HG03378 (cell line): ENCODE data around the gene MRPL14.

Experiments used
- ATAC-seq: cut with Tn5 transposase; IDR thresholded peaks from one replicate; pipeline ENCODE4 v1.9.1; 2021; ENCODE audit warnings: mild to moderate bottlenecking, moderate library complexity; ENCODE audit not compliant: unreplicated experiment

Gene MRPL14

DNA sequence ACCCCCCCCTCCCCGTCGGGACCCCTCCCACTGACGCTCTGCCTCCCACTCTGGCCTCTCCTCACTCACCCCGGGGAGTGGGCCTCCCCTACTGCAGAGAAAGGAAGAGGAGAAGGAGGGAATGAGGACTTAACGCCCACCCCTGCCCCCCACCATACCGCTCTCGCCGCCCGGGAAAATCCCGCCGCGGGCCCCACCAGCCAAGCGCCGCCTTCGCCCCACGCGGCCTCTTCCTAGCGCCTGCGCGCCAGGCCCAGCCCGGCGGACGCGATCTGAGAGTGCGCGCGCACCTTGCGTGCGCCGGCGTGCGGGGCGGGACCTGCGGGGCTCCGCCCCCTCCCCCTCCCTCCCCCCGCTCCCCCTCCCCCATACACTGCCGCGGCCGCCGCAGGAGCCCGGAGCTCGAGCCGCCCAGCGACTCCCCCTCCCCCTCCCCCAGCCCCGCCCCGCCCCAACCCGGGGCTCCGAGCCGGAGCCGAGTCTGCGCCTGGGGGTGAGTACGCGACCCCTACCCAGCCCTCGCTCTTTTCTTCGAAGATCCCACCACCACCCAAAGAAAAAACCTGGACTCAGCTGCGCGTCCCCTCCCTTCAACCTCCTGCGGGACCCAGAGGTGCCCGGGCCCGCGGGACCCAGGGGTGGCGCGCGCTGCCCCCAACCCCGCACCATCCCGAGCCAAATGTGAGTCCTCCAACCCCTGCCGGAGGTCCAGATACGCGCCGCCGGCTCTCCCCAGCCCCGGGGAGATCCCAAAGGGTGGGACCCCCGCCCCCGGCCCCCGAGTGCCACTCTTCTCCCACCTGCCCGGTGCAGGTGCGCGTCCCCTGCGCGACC, at the start of gene MRPL14, which contains the start of gene TMEM63B:
Gene MRPL14 (minus strand): TSS at position 267 of the 834 bp plus-strand sequence. CDS start 10,841 bp downstream, outside the sequence.
Gene TMEM63B (plus strand): TSS at position 369 of the 834 bp plus-strand sequence. CDS start 7,031 bp downstream, outside the sequence.
- ATAC-seq: no peak

DNA sequence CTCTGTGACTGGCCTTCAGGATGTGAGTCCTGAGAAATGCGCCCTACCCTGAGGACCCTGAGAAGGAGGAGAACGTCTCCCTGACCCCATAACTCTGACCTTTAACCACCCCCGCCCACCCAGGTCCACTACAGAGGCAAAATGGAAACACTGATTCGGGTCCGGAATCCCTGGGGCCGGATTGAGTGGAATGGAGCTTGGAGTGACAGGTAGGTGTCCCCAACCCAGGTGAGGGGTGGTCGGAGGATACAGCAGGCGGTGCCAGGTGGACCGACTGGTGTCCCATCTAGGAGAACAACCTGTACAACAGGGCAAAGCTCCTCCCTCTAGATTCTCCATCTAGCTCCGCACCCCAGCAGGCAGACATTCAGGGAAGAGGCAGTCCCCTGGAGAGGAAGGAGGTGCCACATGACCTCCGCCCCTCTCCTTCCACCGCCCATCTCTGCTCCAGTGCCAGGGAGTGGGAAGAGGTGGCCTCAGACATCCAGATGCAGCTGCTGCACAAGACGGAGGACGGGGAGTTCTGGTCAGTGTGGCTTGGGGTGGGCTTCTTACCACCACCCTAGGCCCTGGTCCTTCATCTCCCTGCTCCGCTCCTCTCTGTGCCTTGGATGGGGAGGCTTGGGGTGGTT, 49.0 kb upstream of the MRPL14 start:
- no peak for ATAC-seq

DNA sequence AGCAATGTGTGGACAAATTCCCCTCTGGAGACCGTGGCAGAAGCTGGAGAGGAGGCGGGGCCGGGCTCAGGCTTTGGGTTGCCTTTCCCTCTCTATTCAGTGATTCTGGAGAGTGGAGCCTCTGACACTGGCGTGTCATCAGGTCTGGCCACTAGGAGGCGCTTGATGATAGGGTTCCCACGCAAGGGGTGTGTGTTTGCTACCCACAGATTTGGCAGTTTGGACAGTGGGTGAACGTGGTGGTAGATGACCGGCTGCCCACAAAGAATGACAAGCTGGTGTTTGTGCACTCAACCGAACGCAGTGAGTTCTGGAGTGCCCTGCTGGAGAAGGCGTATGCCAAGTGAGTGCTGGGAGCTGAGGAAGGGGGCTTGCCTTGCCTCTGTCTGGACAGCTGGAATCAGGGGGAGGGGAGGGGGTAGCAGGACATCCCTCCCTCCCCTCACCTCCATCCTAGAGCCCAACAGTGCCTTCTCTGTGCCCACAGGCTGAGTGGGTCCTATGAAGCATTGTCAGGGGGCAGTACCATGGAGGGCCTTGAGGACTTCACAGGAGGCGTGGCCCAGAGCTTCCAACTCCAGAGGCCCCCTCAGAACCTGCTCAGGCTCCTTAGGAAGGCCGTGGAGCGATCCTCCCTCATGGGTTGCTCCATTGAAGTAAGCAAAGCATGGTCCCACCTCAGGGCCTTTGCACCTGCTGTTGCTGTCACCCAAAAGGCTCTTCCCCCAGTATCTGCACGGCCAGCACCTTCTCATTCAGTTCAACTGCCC, 45.7 kb upstream of the MRPL14 start:
- peak; percentile 56 for ATAC-seq

DNA sequence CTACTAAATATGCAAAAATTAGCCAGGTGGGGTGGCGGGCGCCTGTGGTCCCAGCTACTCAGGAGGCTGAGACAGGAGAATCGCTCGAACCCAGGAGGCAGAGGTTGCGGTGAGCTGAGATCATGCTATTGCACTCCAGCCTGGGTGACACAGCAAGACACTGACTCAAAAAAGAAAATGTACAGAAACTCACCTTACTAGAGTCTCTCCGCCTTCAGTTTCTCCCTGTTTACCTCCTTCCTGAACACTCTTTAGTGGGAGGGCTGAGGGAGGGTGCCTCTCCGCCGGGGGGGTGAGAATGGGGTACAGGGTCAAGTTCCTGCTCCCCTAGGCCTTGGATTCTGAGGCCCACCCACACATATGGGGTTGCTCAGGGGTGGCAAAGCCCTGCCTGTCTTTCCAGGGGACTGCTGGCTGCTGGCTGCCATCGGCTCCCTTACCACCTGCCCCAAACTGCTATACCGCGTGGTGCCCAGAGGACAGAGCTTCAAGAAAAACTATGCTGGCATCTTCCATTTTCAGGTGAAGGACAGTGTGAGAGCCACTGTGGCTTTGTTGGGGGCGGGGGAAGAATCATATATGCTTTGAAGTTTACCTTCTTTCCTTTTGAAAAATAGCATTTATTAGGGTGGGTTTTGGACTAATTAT, 44.8 kb upstream of the MRPL14 start:
- ATAC-seq: no peak

DNA sequence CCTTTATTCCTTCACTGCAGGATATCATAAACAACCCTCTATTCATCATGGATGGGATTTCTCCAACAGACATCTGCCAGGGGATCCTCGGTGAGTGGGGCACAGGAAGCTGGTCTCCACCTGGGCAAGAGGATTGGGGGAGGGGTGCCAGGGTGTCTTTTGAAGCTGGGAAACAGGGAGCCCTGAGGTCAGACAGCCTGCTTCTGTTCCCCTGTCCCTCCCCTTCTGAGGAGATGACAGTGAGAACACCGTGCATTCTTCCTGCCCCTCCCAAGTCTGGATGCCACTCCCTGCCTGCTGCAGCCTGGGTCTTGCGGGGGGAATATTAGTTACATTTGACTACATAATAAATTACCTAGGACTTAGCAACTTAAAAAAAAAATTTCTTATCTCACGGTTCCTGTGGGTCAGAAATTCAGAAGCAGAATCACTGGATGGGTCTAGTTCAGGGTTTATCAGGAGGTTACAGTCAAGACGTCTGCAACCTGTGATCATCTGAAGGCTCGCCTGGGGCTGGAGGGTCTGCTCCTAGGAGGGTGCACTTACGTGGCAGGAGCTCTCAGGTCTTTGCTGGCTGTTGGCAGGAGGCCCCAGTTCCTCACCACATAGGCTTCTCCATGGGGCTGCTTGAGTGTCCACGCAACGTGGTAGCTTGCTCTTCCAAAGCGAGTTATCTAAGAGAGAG, 42.8 kb upstream of the MRPL14 start:
- ATAC-seq: no peak

DNA sequence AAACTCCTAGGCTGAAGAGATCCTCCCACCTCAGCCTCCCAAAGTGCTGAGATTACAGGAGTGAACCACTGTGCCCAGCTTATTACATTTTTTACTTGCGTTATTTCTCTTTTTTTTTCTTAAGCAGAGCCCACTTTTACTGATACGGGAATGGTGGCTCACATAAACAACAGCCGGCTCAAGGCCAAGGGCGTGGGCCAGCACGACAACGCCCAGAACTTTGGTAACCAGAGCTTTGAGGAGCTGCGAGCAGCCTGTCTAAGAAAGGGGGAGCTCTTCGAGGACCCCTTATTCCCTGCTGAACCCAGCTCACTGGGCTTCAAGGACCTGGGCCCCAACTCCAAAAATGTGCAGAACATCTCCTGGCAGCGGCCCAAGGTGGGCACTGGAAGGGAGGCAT, 41.9 kb upstream of the MRPL14 start:
- ATAC-seq: no peak

DNA sequence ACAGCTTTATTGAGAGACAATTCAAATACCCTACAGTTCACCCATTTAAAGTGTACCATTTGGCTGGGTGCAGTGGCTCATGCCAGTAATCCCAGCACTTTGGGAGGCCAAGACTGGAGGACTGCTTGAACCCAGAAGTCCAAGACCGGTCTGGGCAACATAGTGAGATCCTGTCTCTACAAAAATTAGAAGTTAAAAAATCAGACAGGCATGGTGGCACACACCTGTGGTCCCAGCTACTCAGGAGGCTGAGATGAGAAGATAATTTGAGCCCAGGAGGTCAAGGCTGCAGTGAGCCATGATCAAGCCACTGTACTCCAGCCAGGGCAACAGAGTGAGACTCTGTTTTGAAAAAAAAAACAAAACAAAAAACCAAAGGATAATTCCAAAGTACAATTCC, 40.3 kb upstream of the MRPL14 start:
- ATAC-seq: no peak

DNA sequence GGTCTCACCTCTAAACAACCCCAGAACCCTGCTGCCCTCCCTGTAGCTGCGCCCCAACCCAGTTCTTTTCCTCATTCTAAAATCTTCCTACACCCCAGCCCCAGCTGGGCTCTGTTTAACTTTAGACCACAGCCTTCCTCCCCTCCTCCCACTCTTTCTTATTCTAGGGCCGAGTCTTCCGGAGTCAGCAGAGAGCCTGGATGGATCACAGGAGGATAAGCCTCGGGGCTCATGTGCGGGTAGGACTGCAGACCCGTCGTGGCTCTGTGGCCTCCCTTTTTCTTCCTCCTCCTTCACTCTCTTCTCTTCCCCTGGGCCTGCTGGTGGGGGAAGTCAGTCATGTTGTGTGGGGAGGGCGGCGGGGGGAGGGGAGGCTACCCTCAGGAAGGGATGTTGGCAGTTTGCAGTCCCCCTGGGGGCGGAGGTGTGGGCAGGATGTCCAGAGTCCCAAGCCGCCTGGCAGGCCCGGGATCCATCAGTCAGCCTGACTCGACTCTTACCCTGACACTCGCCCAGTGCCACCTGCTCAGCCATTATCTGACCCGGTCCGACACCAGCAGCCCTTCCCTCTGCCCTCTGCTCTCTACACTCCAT, 39.4 kb upstream of the MRPL14 start:
- ATAC-seq: no peak

DNA sequence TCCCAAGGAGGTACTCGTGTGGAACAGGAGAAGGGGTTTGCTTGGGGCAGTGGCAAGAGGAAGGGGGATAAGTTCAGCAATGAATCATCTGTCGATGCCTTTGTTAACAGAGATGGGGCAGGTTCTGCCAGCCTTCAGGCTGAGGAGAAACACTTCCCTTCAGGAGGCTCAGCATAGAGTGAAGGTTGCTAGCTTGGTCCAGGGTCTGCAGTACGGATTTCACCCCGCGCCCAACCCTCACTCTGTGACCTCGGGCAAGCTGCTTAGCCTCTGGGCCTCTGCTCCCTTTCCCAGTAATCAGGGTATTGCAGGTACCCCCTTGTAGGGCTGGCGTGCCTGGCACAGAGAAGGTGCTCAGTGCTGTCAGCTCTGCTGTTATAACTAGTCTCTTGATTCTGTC, 38.9 kb upstream of the MRPL14 start:
- no peak for ATAC-seq

DNA sequence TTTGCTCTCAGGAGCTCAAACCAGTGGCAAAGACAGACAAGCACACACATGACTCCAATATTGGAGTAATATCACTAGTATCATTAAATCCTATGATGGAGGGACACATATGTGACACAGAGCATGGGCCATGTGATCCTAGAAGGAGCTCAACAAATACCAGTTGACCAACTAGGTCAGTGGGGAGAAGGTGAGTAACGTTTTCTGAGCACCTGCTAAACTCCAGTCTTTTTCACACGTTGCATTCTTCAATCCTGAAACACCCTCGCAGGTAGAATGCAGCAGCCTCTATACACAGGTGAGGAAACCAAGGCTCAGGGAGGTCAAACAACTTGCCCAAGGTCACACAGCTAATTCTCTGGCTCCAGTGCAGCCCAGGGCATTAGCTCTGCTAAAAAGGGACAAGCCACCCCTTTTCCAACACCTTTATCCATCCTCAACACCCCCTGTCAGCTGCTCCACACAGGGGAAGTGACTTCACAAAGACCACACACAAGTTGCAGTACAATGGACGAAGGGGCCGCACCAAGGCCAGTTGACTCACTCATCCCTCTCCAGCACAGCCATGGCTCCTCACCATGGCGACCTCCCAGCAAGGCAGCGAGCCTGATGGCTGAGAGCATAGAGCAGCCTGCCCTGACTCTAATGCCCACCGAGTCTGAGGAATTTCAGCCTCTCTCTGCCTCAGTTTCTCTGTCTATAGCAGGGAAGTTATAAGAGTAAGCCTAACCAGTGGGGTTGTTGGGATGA, 35.8 kb upstream of the MRPL14 start:
- ATAC-seq: no peak

DNA sequence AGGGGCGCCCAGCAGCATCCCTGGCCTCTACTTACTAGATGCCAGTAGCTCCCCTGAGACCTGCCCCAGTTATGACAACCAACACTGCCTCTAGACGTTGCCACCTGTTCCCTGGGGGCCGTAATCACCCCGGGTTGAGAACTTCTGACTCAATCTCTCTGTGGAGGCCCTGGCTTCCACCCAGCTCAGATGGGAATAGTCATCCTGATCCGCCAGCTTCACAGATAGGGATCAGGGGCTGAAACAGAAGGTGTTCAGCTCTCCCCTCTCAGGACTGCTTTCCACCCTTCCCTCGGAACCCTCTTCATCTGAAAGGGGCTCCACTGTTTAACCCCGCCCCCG, 34.7 kb upstream of the MRPL14 start:
- no peak for ATAC-seq

DNA sequence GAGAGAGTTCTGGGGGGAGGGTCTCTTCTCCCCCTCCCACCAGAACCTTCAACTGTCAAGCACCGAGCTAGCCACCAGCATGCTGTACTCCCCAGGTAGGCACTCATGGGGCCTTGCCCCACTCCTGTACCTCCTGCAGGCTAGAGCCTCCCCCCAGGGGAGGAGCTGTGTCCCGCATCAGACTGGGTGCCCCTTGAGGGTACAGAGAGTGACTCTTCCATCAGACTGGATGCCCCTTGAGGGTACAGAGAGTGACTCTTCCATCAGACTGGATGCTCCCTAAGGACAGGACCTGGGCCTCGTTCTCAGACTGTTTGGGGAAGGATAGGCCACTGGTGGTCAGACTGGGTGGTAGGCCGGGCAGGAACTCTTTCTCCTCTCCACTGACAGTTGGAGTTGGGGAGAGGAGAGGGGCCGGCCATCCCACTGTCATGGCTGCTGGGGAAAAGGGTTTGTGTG, 31.5 kb upstream of the MRPL14 start, which contains the start of gene CAPN11:
Gene CAPN11 (plus strand): TSS at position 51 of the 459 bp plus-strand sequence. CDS start 29 bp downstream, at position 80.
- no peak for ATAC-seq

DNA sequence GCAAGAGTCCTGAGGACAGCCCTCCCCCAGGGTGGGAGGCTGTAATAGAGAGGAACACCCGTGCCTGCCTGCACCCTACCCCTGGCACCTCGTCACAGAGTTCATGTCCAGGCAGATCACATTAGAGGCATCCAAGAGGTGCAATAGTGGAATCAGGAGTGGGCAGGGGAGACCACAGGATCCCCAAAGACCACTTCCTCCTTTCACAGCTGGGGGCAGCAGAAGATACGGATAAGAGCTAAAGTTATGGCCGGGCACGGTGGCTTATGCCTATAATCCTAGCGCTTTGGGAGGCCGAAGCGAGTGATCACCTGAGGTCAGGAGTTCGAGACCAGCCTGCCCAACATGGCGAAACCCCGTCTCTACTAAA, 29.9 kb upstream of the MRPL14 start:
- no peak for ATAC-seq

DNA sequence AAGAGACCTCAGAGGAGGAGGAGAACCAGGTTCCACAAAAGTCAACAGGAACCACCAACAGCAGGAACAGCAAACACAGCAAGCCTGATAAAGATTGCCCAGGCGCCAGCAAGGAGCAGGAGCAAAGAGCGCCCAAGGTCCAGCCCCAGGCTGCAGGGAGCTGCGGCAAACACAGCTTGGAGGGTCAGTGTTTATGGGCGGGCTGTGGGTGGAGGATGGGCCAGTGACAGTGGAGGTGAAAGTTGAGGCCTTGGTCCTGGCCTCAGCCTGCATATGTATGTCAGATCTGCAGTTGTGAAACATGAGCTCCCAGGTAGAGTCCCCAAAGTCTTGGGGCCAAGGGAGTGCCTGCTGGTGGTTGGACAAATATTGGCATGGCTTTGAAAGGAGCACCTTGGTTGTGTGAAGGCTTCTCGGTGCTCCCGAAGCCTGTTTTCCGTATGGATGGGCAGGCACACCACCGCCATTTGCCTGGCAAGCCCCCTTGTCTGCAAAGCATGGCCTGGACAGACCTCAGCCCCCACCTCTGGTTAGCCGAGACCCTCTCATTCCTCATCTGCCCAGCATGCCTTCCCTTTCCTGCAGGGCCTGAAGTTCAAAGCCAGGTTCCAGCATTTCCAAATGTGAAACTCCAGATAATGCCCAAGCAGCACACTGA, 29.4 kb upstream of the MRPL14 start:
- no peak for ATAC-seq

DNA sequence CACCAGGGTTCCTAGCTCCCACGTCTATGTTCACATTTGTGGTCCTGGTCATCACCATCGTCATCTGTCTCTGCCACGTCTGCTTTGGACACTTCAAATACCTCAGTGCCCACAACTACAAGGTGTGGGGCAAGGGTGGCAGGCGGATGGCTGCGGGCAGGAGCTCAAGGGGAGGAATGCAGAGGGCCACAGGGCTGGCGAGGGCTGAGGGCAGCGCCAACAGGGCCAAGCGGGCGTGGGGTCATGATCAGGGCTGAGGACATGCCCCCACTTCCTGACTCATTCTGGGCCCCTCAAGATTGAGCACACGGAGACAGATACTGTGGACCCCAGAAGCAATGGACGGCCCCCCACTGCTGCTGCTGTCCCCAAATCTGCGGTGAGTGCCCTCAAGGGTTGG, 26.8 kb upstream of the MRPL14 start:
- ATAC-seq: no peak

DNA sequence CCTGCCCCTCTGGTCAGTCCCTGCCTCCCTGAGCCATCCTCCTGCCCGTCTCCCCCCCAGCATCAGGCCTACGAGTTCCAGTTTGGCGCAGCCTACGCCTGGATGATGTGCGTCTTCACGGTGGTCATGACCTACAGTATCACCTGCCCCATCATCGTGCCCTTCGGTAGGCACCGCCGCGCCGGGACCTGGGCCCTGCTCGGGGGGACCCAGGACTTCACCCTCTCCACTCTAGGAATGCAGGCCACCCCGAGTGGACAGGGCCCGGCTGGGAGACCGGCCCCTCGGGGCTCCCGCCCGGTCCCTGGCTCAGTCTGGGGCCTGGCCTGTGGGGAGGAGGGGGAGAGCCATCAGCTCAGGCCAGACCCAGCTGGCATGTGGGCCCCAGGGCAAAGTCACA, 25.3 kb upstream of the MRPL14 start:
- ATAC-seq: no peak

DNA sequence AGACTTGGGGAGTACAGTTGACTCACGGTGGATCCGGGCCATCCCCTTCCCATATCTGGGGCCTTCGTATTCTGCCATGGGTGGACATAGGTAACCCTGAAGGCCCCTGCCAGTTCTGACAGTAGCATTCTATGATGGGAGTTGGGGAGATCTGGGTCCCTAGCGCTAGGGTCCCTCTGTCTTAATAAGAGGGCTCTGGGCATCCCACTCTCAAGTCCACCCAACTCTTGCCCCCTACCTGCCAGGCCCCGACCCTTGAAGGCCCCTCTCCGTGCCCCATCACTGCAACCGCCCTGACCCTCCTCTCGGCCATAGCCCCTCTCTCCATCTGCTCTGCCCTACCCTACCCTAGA, 24.8 kb upstream of the MRPL14 start:
- no peak for ATAC-seq

DNA sequence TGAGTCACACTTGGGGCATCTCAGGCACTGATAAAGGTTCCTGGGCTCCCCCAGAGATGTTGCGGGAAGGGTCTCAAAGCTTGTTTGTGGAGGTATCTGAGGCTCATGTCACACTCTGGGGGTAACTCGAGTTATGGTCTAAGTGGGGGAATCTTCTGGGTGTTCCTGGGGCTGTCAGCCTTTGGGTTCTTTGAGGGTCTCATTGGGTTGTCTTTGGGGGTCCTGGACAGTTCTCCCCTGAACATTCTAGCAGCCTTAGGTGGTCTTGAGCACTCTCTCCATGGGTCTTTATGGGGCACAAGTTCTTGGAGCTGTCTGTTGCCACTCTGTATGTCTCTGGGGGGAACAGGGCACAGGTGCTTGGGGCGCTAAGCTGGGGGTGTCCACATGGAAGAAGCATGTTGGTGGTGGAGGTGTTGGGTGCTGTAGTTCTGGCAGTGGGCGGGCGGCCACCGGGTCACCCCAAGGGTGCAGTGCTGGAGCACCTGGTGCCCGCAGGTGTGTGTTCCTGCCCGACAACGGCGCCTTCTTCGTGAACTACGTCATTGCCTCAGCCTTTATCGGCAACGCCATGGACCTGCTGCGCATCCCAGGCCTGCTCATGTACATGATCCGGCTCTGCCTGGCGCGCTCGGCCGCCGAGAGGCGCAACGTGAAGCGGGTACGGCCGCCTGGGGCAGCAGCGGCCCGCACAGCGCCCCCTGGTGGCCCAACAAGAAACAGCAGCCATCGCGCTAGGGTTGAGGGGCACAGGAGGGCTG, 24.3 kb upstream of the MRPL14 start:
- peak; percentile 69 for ATAC-seq
